Epidermal melanocyte (primary cell): Measurements from ENCODE around the gene MED26.
"Not testable (repeated sequence)": the region's sequence is repeated elsewhere in the genome, so short reads cannot be mapped to it uniquely, and the experiment has no call there.

Experiments
- DNase-seq: peaks from one replicate; pipeline ENCODE4 v3.0.0; 2011; ENCODE audit warnings: low spot score; ENCODE audit not compliant: insufficient read length

The MED26 gene

DNA sequence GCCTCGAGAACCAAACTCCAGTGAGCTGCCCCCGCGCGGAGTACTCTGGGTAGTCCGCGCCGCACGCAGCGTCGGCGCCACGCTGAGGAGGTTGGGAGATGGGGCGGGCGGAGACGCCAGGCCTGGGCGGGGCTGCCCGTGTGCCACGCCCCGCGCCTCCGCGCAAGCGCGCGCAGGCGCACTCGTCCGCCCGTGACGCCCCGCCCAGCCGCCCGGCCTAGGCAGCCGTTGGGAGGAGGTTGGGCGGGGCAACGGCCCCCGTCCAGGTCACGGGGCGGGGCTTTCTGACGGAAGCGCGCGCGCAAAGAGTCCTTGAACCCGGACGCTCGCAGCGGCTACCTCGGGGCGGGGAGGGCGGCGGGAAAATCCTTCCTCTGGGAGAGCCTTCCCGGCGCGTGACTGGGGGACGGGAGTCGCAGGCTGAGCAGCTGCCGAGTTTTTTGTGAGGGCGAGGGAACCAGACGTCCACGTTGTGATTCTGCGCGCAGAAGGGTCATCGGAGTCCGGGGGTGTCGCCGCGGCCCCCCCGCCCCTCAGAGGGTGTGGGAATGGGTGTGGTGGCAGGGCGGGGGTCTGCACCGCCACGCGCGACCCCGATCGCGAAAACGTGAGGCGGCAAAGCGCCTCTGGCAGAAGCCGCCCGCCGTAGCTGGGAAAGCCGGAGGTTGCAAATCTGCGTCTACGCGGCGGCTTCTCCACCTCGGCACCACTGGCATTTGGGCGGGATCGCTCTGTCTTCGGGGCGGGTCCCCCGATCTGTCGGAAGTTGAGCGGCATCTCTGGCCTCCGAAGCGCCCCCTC is at the start of gene MED26:
MED26 (minus strand) TSS at position 22 of the 801 bp plus-strand sequence. CDS start 261 bp downstream, outside the sequence.
- peak; percentile 89 for DNase-seq

GRCh38 chr19:16677055-16677454 is 49.1 kb upstream of the MED26 start:
- DNase-seq: no peak

DNA sequence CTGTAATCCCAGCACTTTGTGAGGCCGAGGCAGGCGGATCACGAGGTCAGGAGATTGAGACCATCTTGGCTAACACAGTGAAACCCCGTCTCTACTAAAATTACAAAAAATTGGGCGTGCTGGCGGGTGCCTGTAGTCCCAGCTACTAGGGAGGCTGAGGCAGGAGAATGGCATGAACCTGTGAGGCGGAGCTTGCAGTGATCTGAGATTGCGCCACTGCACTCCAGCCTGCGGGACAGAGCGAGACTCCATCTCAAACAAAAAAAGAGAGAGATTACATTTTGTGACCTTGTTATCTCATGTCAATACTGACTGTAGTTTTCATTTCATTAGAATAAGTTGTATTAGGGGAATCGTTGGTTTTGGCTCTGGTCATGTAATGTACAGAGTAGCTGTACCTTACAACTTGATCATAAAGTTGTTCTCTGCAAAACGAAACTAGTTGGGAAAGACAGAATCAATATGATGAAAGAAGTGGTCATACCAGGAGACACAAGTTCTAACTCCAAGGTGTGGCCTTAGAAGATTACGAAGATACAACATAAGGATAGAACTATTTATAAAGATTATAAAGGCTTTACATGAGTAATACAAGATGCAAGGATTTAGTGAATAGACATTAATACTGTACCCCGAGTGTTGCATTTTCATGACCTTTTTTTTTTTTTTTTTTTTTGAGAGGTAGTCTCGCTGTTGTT is 48.2 kb upstream of the MED26 start:
- DNase-seq: no peak

DNA sequence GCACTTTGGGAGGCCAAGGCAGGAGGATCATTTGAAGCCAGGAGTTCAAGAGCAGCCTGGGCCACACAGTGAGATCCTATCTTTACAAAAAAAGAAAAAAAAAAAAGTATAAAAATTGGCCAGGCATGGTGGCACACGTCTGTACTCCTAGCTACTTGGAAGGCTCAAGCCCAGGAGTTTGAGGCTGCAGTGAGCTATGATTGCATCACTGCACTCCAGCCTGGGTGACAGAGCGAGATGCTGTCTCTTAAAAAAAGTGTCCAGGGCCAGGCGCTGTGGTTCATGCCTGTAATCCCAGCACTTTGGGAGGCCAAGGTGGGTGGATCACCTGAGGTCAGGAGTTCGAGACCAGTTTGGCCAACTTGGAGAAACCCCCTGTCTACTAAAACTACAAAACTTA is 45.8 kb upstream of the MED26 start:
- DNase-seq: not testable (repeated sequence)

DNA sequence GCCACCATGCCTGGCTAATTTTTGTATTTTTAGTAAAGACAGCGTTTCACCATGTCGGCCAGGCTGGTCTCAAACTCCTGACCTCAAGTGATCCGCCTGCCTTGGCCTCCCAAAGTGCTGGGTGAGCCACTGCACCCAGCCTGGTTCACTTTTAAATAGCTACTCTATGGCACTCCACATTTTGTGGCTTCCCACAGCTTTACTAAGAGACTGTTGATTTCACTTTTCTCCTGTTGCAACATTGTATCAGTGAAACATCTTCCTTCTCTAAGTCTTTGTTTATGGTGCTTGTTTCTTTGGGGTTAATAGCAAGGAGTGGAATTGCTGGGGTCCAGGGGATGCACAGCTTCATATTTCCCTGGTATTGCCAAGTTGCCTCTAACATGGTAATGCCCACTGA is 45.2 kb upstream of the MED26 start:
- DNase-seq: no peak

GRCh38 chr19:16671652-16672274 is 43.8 kb upstream of the MED26 start:
- DNase-seq: no peak

DNA sequence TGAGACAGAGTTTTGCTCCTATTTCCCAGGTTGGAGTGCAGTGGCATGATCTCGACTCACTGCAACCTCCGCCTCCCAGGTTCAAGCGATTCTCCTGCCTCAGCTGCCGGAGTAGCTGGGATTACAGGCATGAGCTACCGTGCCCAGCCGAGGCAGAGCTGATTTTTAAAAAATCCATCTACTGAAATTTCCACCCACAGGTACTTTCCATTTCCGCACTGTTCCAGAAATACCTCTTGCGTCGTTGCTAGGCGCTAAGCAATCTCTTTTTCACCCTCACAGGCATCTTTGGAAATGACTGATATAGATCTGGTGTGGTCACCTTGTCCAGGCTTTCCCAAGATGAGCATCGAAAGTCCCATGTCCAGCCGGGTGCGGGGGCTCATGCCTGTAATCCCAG is 42.3 kb upstream of the MED26 start:
- no peak for DNase-seq

GRCh38 chr19:16668702-16669101 is 40.7 kb upstream of the MED26 start:
- DNase-seq: not testable (repeated sequence)

- DNase-seq: no peak
Measured at GRCh38 chr19:16668176-16668575, 40.2 kb upstream of the MED26 start.

- no peak for DNase-seq
Measured at GRCh38 chr19:16661480-16662034, 33.6 kb upstream of the MED26 start.

- no peak for DNase-seq
Measured at GRCh38 chr19:16660763-16661479, 32.9 kb upstream of the MED26 start, which contains the start of gene TMEM38A. TMEM38A (plus strand) TSS chr19:16661139; CDS start chr19:16661218, 79 bp downstream.

- DNase-seq: peak; percentile 96
Measured at GRCh38 chr19:16659832-16660708, 32.1 kb upstream of the MED26 start, which contains the start of gene SMIM7. SMIM7 (minus strand) TSS chr19:16660144; CDS start chr19:16660110, 34 bp downstream.

GRCh38 chr19:16659464-16659831 is 31.4 kb upstream of the MED26 start:
- DNase-seq: no peak

GRCh38 chr19:16657384-16657783 is 29.4 kb upstream of the MED26 start:
- no peak for DNase-seq

- DNase-seq: no peak
Measured at GRCh38 chr19:16655727-16656126, 27.7 kb upstream of the MED26 start.

- DNase-seq: no peak
Measured at GRCh38 chr19:16654627-16655026, 26.6 kb upstream of the MED26 start.

DNA sequence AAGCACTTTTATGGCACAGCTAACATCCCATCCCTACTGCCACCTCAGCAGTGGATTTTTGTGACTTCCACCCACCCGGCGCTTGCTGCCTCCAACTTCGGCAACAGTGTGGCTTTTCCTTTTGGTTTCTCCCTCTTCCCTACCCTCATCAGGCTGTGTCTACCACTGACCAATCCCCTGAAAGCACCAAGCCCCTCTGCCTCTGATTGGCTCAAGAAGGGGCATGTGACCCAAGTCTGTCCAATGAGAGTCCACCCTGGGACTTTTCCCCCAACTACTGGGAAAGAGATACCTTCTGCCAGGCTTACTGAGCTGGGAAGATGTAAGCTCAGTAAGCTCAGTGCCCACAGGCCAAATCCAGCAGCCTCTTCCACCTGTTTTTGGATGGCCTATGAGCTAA is 26.1 kb upstream of the MED26 start:
- no peak for DNase-seq

DNA sequence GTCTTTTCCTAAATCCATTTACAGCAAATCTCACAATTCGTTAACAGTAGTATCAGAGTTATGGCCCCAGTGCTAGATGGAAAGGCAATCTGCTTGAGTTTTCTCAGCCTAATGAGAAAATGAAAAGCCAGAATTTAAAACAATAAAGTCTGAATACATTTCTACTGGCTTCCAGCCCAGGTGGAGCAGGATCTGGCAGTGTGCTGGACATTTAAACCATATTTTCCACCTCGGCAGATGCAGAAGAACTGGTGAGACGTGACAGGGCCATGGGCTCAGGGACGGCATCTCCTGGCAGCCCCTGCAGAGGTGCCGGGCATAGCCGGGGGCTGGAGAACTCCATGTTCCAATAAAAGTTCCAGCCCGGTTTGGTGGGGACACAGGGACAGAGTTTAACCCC is 24.9 kb upstream of the MED26 start:
- no peak for DNase-seq

- DNase-seq: not testable (repeated sequence)
Measured at GRCh38 chr19:16651421-16652188, 23.6 kb upstream of the MED26 start.
